Left ventricle myocardium inferior (tissue), 1 donor: ENCODE data around the gene SNTN. TPM values are rescaled to one million over a fixed set of nuclear protein-coding genes. Genes with fewer than 3 reads are reported as not detected.

Experiments used
- DNase-seq: peaks from one replicate; pipeline ENCODE4 v3.0.0-alpha.2; 2020
- H3K27ac ChIP-seq: fragments of 200-600 bp; replicated peaks from 2 replicates; pipeline ENCODE4 v1.8.0; 2021
- H3K27me3 ChIP-seq: fragments of 200-600 bp; 2 replicates; pipeline ENCODE4 v1.8.0; 2021; ENCODE audit warnings: low read depth
- H3K36me3 ChIP-seq: fragments of 200-600 bp; 2 replicates; pipeline ENCODE4 v1.8.0; 2021
- H3K4me1 ChIP-seq: fragments of 200-600 bp; 2 replicates; pipeline ENCODE4 v1.8.0; 2021
- H3K4me3 ChIP-seq: fragments of 200-600 bp; 2 replicates; pipeline ENCODE4 v1.8.0; 2021; ENCODE audit warnings: mild to moderate bottlenecking, moderate library complexity
- H3K9me3 ChIP-seq: fragments of 200-600 bp; replicated peaks from 2 replicates; pipeline ENCODE4 v1.8.0; 2021
- CTCF ChIP-seq: fragments of 200-600 bp; IDR thresholded peaks from 2 replicates; pipeline ENCODE4 v1.8.0; 2021; ENCODE audit warnings: antibody characterized with exemption, mild to moderate bottlenecking, borderline replicate concordance
- intact Hi-C: fragments of 100-400 bp; cut with micrococcal nuclease; formaldehyde crosslinking; loops from one replicate; pipeline ENCODE4 v1.11.0; 2022
- total RNA-seq: library from RNA; stranded (reverse); fragmentation: NEBNext Ultra II Directional; extraction: Animal tissue kit (Norgen Biotek cat#: 25700); gene quantifications from one replicate; pipeline ENCODE4 v1.2.1, GENCODE V29; 2021
- donor health status: DM: no; HTN: yes; CAD: no; lungs with severe emphysema.

Gene SNTN
- total RNA-seq, 1 donor from 2014 or later = not detected

- no peak for DNase-seq
- H3K4me1 ChIP-seq = no peaks in the 10 kb centered on the region
- peaks cover 12% of the 10 kb centered on the region for H3K27me3 ChIP-seq
- peaks cover 5% of the 10 kb centered on the region for H3K9me3 ChIP-seq
- no peak for TF ChIP-seq CTCF
- H3K36me3 ChIP-seq = no peaks in the 10 kb centered on the region
- no peak overlapping the region for H3K27ac ChIP-seq
- no peak overlapping the region for H3K4me3 ChIP-seq
- intact Hi-C loops = no loop called here
Measured at GRCh38 chr3:63687278-63688225, 35.1 kb downstream of the SNTN start.

GRCh38 chr3:63689285-63689684 lies 36.8 kb downstream of the SNTN start:
- peaks cover 5% of the 10 kb centered on the region for H3K27me3 ChIP-seq
- peaks cover 11% of the 10 kb centered on the region for H3K9me3 ChIP-seq
- H3K4me1 ChIP-seq = no peaks in the 10 kb centered on the region
- TF ChIP-seq CTCF = no peak
- H3K27ac ChIP-seq = no peak overlapping the region
- no peak for DNase-seq
- H3K4me3 ChIP-seq = no peak overlapping the region
- no peaks in the 10 kb centered on the region for H3K36me3 ChIP-seq
- intact Hi-C loops = no loop called here

GRCh38 chr3:63693351-63693750 lies 40.9 kb downstream of the SNTN start:
- H3K27me3 ChIP-seq = no peaks in the 10 kb centered on the region
- TF ChIP-seq CTCF = no peak
- H3K9me3 ChIP-seq = peaks cover 20% of the 10 kb centered on the region
- H3K27ac ChIP-seq = no peak overlapping the region
- no peaks in the 10 kb centered on the region for H3K36me3 ChIP-seq
- DNase-seq = no peak
- H3K4me3 ChIP-seq = no peak overlapping the region
- intact Hi-C loops = no loop called here
- no peaks in the 10 kb centered on the region for H3K4me1 ChIP-seq

GRCh38 chr3:63705092-63705645 lies 52.7 kb downstream of the SNTN start:
- peaks cover 15% of the 10 kb centered on the region for H3K4me1 ChIP-seq
- no peak for DNase-seq
- H3K9me3 ChIP-seq = no peaks in the 10 kb centered on the region
- H3K27me3 ChIP-seq = no peaks in the 10 kb centered on the region
- TF ChIP-seq CTCF = no peak
- H3K4me3 ChIP-seq = no peak overlapping the region
- intact Hi-C loops = no loop called here
- H3K27ac ChIP-seq = no peak overlapping the region
- H3K36me3 ChIP-seq = no peaks in the 10 kb centered on the region

GRCh38 chr3:63706321-63707085 lies 54.0 kb downstream of the SNTN start:
- no peak for DNase-seq
- Histone ChIP-seq H3K27me3 (no peaks in the 10 kb centered on the region), H3K36me3 (no peaks in the 10 kb centered on the region), H3K9me3 (no peaks in the 10 kb centered on the region), H3K27ac (no peak overlapping the region), H3K4me3 (no peak overlapping the region), H3K4me1 (peaks cover 15% of the 10 kb centered on the region)
- TF ChIP-seq CTCF = no peak
- intact Hi-C loops = no loop called here
